K562 (cell line): Measurements from ENCODE around the gene SHISA3. TPM values are rescaled to one million over a fixed set of nuclear protein-coding genes. Genes with fewer than 3 reads are reported as not detected.

ENCODE experiments used
- ATAC-seq: fragments of 200-7000 bp; cut with Tn5 transposase; 3 replicates; pipeline ENCODE4 v1.9.1; 2020; ENCODE audit warnings: moderate library complexity
- BruUV-seq: library from RNA; stranded (reverse); fragments of 400-500 nt; replicated peaks from 2 replicates; lab custom pipeline; 2021; lab: Mats Ljungman, UMichigan
- CTCF ChIA-PET: fragments of 300-600 bp; formaldehyde crosslinking; extraction: SDS; loops from one replicate; lab custom pipeline; 2021; ENCODE audit warnings: low intra/inter-chr PET ratio; lab: Yijun Ruan, JAX
- POLR2A ChIA-PET: fragments of 300-600, 350-650 bp; sonication (Branson Sonifier 250); formaldehyde crosslinking; extraction: SDS; loops from one replicate; lab custom pipeline; 2021; ENCODE audit warnings: antibody characterized with exemption, inconsistent platforms; lab: Yijun Ruan, JAX
- DNase-seq, 4 experiments: peaks; one replicate each; pipeline versions ENCODE4 v3.0.0 to v3.0.0-alpha.2; 2011 to 2018; ENCODE audit warnings: low spot score in 3 of 4, mixed read lengths in 3 of 4; ENCODE audit errors: extremely low read depth in 1 of 4
- FAIRE-seq: peaks from 2 replicates; lab custom pipeline; 2011; peaks lifted over from hg19 to GRCh38; lab: Jason Lieb, UNC
- H2AFZ ChIP-seq: 2 replicates; pipeline ENCODE4 v1.6.0; 2011; ENCODE audit warnings: low read depth, low read length, control low read depth, inconsistent platforms
- H3K27ac ChIP-seq: fragments of 200-600 bp; 3 replicates; pipeline ENCODE4 v1.8.0; 2011; ENCODE audit warnings: low read depth, mild to moderate bottlenecking, control low read depth, inconsistent platforms, low read length, moderate library complexity, mixed read lengths; ENCODE audit errors: extremely low read depth
- H3K27me3 ChIP-seq, 2 experiments: fragments of 300-600 bp in 1 of 2; 2 replicates in 1 of 2; 3 replicates in 1 of 2; pipeline versions ENCODE4 v1.6.0 to v1.8.0; 2011; ENCODE audit warnings: inconsistent platforms in 2 of 2, low read length in 2 of 2, mild to moderate bottlenecking in 1 of 2, mixed read lengths in 1 of 2, moderate library complexity in 1 of 2; ENCODE audit not compliant: control insufficient read depth in 2 of 2, insufficient read depth in 2 of 2
- H3K36me3 ChIP-seq: fragments of 300-600 bp; 3 replicates; pipeline ENCODE4 v1.8.0; 2011; ENCODE audit warnings: mild to moderate bottlenecking, low read length, inconsistent platforms; ENCODE audit not compliant: control insufficient read depth, insufficient read depth
- H3K4me1 ChIP-seq, 2 experiments: fragments of 200-600 bp in 1 of 2; replicated peaks in 1 of 2; 2 replicates in 1 of 2; 3 replicates in 1 of 2; pipeline versions ENCODE4 v1.5.1 to v1.8.0; 2011; ENCODE audit warnings: inconsistent platforms in 2 of 2, low read length in 2 of 2, mild to moderate bottlenecking in 1 of 2, mixed read lengths in 1 of 2, moderate library complexity in 1 of 2; ENCODE audit not compliant: control insufficient read depth in 2 of 2, insufficient read depth in 2 of 2
- H3K4me2 ChIP-seq: 2 replicates; pipeline ENCODE4 v1.6.1; 2011; ENCODE audit warnings: low read length, control low read depth, inconsistent platforms, mixed read lengths; ENCODE audit not compliant: insufficient read depth
- H3K4me3 ChIP-seq: fragments of 200-600 bp; sonication (generic), shearing (Covaris generic); 2 replicates; pipeline ENCODE4 v1.5.1; 2016; ENCODE audit warnings: control low read depth, inconsistent platforms
- H3K79me2 ChIP-seq: fragments of 200-600 bp; 3 replicates; pipeline ENCODE4 v1.8.0; 2011; ENCODE audit warnings: low read length, inconsistent platforms; ENCODE audit not compliant: control insufficient read depth, insufficient read depth
- H3K9ac ChIP-seq, 2 experiments: 2 replicates each; pipeline versions ENCODE4 v1.6.0 to v1.6.1; 2011; ENCODE audit warnings: low read depth in 2 of 2, low read length in 2 of 2, control low read depth in 1 of 2, inconsistent platforms in 1 of 2, mild to moderate bottlenecking in 1 of 2, mixed read lengths in 1 of 2; ENCODE audit not compliant: insufficient read depth in 1 of 2
- H3K9me1 ChIP-seq: one replicate; pipeline ENCODE4 v1.6.0; 2011; ENCODE audit warnings: inconsistent platforms, mild to moderate bottlenecking, low read length, moderate library complexity; ENCODE audit not compliant: control insufficient read depth, insufficient read depth
- H3K9me3 ChIP-seq: replicated peaks from 2 replicates; pipeline ENCODE4 v1.5.1; 2011; ENCODE audit warnings: low read depth, low read length, inconsistent platforms; ENCODE audit not compliant: control insufficient read depth, insufficient read depth
- H4K20me1 ChIP-seq: replicated peaks from 2 replicates; pipeline ENCODE4 v1.6.1; 2011; ENCODE audit warnings: low read length, inconsistent platforms, mixed read lengths; ENCODE audit not compliant: control insufficient read depth, insufficient read depth
- CTCF ChIP-seq, 3 experiments: IDR thresholded peaks in 2 of 3; conservative IDR thresholded peaks in 1 of 3; 2 replicates each; pipeline ENCODE4 v1.5.1; 2011 to 2012; ENCODE audit warnings: low read length in 3 of 3, mild to moderate bottlenecking in 3 of 3, control low read depth in 2 of 3, improper control_type of control experiment in 1 of 3, inconsistent platforms in 1 of 3, low read depth in 1 of 3, mixed read lengths in 1 of 3, moderate library complexity in 1 of 3; ENCODE audit not compliant: insufficient read depth in 2 of 3
- ETV1 ChIP-seq: fragments of 450-650 bp; conservative IDR thresholded peaks from 2 replicates; pipeline ENCODE4 v1.6.1; 2016; ENCODE audit warnings: missing genetic modification characterization, control low read depth, low read depth, missing compliant biosample characterization
- RUNX1 ChIP-seq: sonication (generic); IDR thresholded peaks from 2 replicates; pipeline ENCODE4 v1.6.1; 2016; ENCODE audit warnings: antibody characterized with exemption, low read depth
- SRSF3 ChIP-seq: fragments of 200-400 bp; formaldehyde crosslinking; IDR thresholded peaks from 2 replicates; pipeline ENCODE4 v1.6.1; 2016; ENCODE audit warnings: mild to moderate bottlenecking, low read length, moderate library complexity; ENCODE audit not compliant: insufficient read depth
- ZNF263 ChIP-seq: sonication (generic); formaldehyde crosslinking; IDR thresholded peaks from 2 replicates; pipeline ENCODE4 v1.8.0; 2022; ENCODE audit warnings: mild to moderate bottlenecking, missing genetic modification reagents, borderline replicate concordance
- WGBS: fragments of 100-300 bp; shearing (Covaris generic); methylation state at CpG from one replicate; pipeline ENCODE4 v1.1.6; 2016; ENCODE audit warnings: low coverage, mixed read lengths; ENCODE audit not compliant: insufficient coverage; ENCODE audit errors: missing lambda C conversion rate; 5-methylcytosine and 5-hydroxymethylcytosine counted together
- in situ Hi-C: fragments of 300-500 bp; cut with MboI; formaldehyde crosslinking; loops from 4 replicates; pipeline ENCODE4 v1.15.0; 2018; ENCODE audit warnings: inconsistent platforms, mixed read lengths
- intact Hi-C: fragments of 100-400 bp; cut with micrococcal nuclease; formaldehyde crosslinking; loops from 2 replicates; pipeline ENCODE4 v1.14.2; 2022
- polyA plus RNA-seq, 8 experiments: library from polyadenylated mRNA; depleted of rRNA in 4 of 8; stranded (reverse) in 5 of 8; unstranded in 3 of 8; fragments of >200 nt; fragmentation: Nextera tagmentation in 2 of 8; fragmentation: Illumina TruSeq in 1 of 8; extraction: Ambion mirVana in 2 of 8; extraction: Trizol in 1 of 8; gene quantifications; 2 replicates each; pipeline versions ENCODE4 v1.2.1 to v1.2.3, GENCODE V29; 2011 to 2014; ENCODE audit warnings: inconsistent platforms in 1 of 8, missing spikeins in 1 of 8
- total RNA-seq, 7 experiments: library from RNA; depleted of rRNA in 6 of 7; stranded (reverse); fragments of >200 nt in 6 of 7; fragmentation: Illumina TruSeq in 2 of 7; extraction: Trizol in 2 of 7; gene quantifications; 2 replicates each; pipeline versions ENCODE4 v1.2.1 to v1.2.3, GENCODE V29; 2011 to 2021; ENCODE audit warnings: low replicate concordance in 1 of 7

Gene SHISA3
- total and polyA plus RNA-seq, 9 of the 15 experiments (the other 6 are each of a cell fraction or from before 2014, with no cell fraction given), result not detected

- Histone ChIP-seq H3K4me3 (no peak overlapping the region), H3K36me3 (no peaks in the 10 kb centered on the region), H4K20me1 (no peaks in the 10 kb centered on the region), H3K4me2 (no peak overlapping the region), H3K79me2 (no peaks in the 10 kb centered on the region), H3K27ac (no peak overlapping the region), H3K9ac (no peak overlapping the region), H3K4me1 (no peaks in the 10 kb centered on the region; a peak in 1 of 5 replicates), H2AFZ (no peak overlapping the region), H3K9me1 (no peaks in the 10 kb centered on the region), H3K9me3 (no peaks in the 10 kb centered on the region), H3K27me3 (peaks cover 0 to 35% of the 10 kb centered on the region in 2 experiments; a peak in 2 of 5 replicates)
- no peak for DNase-seq
- BruUV-seq, result no TSS peak
- ChIA-PET CTCF (no interaction called here), POLR2A (no interaction called here)
- ATAC-seq, result peak; percentile 52; the same call in 2 of the 3 replicates
- no peak for TF ChIP-seq RUNX1
- no peak for TF ChIP-seq ETV1 (tag)
- TF ChIP-seq SRSF3, result no peak
- no peak for FAIRE-seq
- intact Hi-C loops, result no loop called here
- WGBS, result 0% methylated on average over 9 of the region's 9 CpGs
- in situ Hi-C loops, result no loop called here
These were observed 3.9 kb downstream of the SHISA3 start for GRCh38 chr4:42401171-42401570.

- Histone ChIP-seq H3K9me1 (no peaks in the 10 kb centered on the region), H2AFZ (no peak overlapping the region)
- no peak for FAIRE-seq
- TF ChIP-seq ZNF263 (CRISPR knock-in tag) (no peak), CTCF (IDR thresholded peaks at IDR 0.05 in 2 of 3, conservative IDR thresholded peaks at IDR 0.05 in 1 of 3; ENCODE audit: insufficient read depth in 2 of 3, low read depth in 1 of 3, low read length in 3 of 3) (0 out of 6 replicates have a peak, but pooled peaks of 1 of the 3 experiments have one; percentile 31)
- TF ChIP-seq, all 486 proteins: peak for 1
- H3K4me2 ChIP-seq, result no peak overlapping the region
- H3K36me3 ChIP-seq, result no peaks in the 10 kb centered on the region
- WGBS, result 0% methylated on average over 6 of the region's 6 CpGs
- H3K27me3 ChIP-seq, result peaks cover 0 to 14% of the 10 kb centered on the region in 2 experiments; a peak in 2 of 5 replicates
- no peak overlapping the region for H3K27ac ChIP-seq
- H3K9me3 ChIP-seq, result no peaks in the 10 kb centered on the region
- POLR2A ChIA-PET, result no interaction called here
- H3K79me2 ChIP-seq, result no peaks in the 10 kb centered on the region
- in situ Hi-C loops (no loop called here), intact Hi-C loops (no loop called here)
- no peaks in the 10 kb centered on the region for H3K4me1 ChIP-seq
- no peaks in the 10 kb centered on the region for H4K20me1 ChIP-seq
- DNase-seq (peak in 1 of 4 experiments; percentile 18), ATAC-seq (peak; percentile 59; the same call in 2 of the 3 replicates)
- no peak overlapping the region for H3K4me3 ChIP-seq
- CTCF ChIA-PET, result no interaction called here
- H3K9ac ChIP-seq, result no peak overlapping the region
- no TSS peak for BruUV-seq
These were observed 6.7 kb downstream of the SHISA3 start for GRCh38 chr4:42404001-42404400.
